Skin of body (tissue), 3 donors: ENCODE measurements around the gene SAP25. TPM values are rescaled to one million over a fixed set of nuclear protein-coding genes. Genes with fewer than 3 reads are reported as not detected.
"Not testable (repeated sequence)": the region's sequence is repeated elsewhere in the genome, so short reads cannot be mapped to it uniquely, and the experiment has no call there.

ENCODE experiments used
- DNase-seq: peaks from one replicate; lab custom pipeline; 2025; lab: John Stamatoyannopoulos, UW
- small RNA-seq: library from RNA; depleted of rRNA; stranded (forward); fragments of <200 nt; gene quantifications from one replicate; pipeline ENCODE3, GENCODE V24; 2014; ENCODE audit warnings: low replicate concordance
- total RNA-seq: library from RNA; depleted of rRNA; stranded (reverse); fragments of >200 nt; gene quantifications from one replicate; pipeline ENCODE4 v1.2.3, GENCODE V29; 2014

The SAP25 gene
- total RNA-seq, 1 donor from 2014 or later: 0.39 TPM

GRCh38 chr7:100538654-100539435 lies 34.9 kb downstream of the SAP25 start, which contains the start of gene AGFG2:
AGFG2 (plus strand) TSS chr7:100539203; CDS start chr7:100539347, 144 bp downstream.
- peak; percentile 100 for DNase-seq

DNA sequence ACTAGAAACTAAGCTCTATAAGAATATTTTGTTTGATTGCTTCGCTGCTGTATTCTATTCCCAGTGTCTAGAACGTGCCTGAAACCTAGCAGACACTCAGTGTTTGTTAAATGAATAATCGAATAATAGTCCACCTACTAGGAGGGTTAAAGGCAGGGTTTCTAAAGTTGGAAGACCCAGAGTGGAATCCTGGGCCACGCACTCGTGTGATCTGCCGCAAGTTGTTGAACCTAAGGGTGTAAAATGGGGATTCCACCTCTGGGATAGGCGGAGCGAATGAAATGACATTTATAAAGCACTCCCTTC lies 35.4 kb downstream of the SAP25 start:
- no peak for DNase-seq

GRCh38 chr7:100536695-100537094 lies 37.0 kb downstream of the SAP25 start:
- not testable (repeated sequence) for DNase-seq

GRCh38 chr7:100535982-100536381 lies 37.7 kb downstream of the SAP25 start:
- not testable (repeated sequence) for DNase-seq

- DNase-seq: no peak
Measured at GRCh38 chr7:100532165-100533022, 41.3 kb downstream of the SAP25 start.

DNA sequence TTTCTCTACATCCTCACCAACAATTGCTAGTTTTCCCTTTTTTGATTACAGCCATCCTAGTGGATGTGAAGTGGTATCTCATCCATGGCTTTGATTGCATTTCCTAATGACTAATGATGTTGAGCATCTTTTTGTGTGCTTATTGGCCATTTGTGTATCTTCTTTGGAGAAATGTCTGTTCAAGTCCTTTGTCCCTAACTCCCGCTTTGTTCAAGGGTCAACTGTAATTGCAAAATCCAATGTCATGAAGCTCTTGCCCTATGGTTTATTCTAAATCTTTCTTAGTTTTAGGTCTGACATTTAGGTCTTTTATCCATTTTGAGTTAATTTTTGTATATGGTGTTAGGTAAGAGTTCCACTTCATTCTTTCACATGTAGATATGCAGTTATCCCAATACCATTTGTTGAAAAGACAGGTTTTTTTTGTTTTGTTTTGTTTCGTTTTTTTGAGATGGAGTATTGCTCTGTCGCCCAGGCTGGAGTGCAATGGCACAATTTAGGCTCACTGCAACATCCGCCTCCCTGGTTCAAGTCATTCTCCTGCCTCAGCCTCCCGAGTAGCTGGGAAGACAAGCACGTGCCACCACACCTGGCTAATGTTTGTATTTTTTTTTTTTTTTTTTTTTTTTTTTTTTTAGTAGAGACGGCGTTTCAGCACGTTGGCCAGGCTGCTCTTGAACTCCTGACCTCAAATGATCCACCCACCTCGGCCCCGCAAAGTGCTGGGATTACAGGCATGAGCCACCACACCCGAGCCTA lies 45.4 kb downstream of the SAP25 start:
- DNase-seq: not testable (repeated sequence)

- DNase-seq: not testable (repeated sequence)
Measured at GRCh38 chr7:100523192-100523591, 50.5 kb downstream of the SAP25 start.

Small RNA genes lying within 50 kb of the gene (small RNA-seq; reads per million reads assigned to genes)
- gene RN7SL416P (not detected), gene SAP25 (not detected)

Other genes starting within 250 kb of the SAP25 start
- 13.4 TPM for gene PILRB, start 215.8 kb downstream of the SAP25 start, total RNA-seq
- gene PILRA, start 200.4 kb downstream of the SAP25 start, total RNA-seq: 3.2 TPM
- 4.7 TPM for gene ZCWPW1, start 145.2 kb downstream of the SAP25 start, total RNA-seq
- gene MEPCE, start 144.1 kb downstream of the SAP25 start, total RNA-seq: 16.2 TPM
- 8.1 TPM for gene PPP1R35, start 137.4 kb downstream of the SAP25 start, total RNA-seq
- 0.49 TPM for gene SPACDR, start 109.6 kb downstream of the SAP25 start, total RNA-seq
- 18.8 TPM for gene TSC22D4, start 94.7 kb downstream of the SAP25 start, total RNA-seq
- gene NYAP1, start 90.0 kb downstream of the SAP25 start, total RNA-seq: 1.7 TPM
- gene AGFG2, start 34.7 kb downstream of the SAP25 start, total RNA-seq: 5.2 TPM
- gene LRCH4, start 12.2 kb upstream of the SAP25 start, total RNA-seq: 13.3 TPM
- gene FBXO24, start 12.4 kb upstream of the SAP25 start, total RNA-seq: 0.20 TPM
- gene PCOLCE, start 28.5 kb upstream of the SAP25 start, total RNA-seq: 102 TPM
- gene MOSPD3, start 38.6 kb upstream of the SAP25 start, total RNA-seq: 5.8 TPM
- gene TFR2, start 67.7 kb upstream of the SAP25 start, total RNA-seq: 1.4 TPM
- not detected for gene ACTL6B, start 82.5 kb upstream of the SAP25 start, total RNA-seq
- gene GNB2, start 99.8 kb upstream of the SAP25 start, total RNA-seq: 69.4 TPM
- gene GIGYF1, start 120.3 kb upstream of the SAP25 start, total RNA-seq: 17.9 TPM
- 23.9 TPM for gene POP7, start 132.2 kb upstream of the SAP25 start, total RNA-seq
- not detected for gene EPO, start 146.6 kb upstream of the SAP25 start, total RNA-seq
- not detected for gene ZAN, start 159.7 kb upstream of the SAP25 start, total RNA-seq